Coronary artery (tissue), 2 donors: Measurements from ENCODE around the gene ALDH4A1.
A peak's percentile ranks its signal among the peaks of the same experiment; 100 is the strongest.

Source experiments
- DNase-seq: peaks from one replicate; pipeline ENCODE4 v3.0.0-alpha.2; 2017; ENCODE audit warnings: low spot score
- H3K27ac ChIP-seq, 2 donors: fragments of 200-600 bp; sonication (generic); one replicate each; pipeline ENCODE4 v1.5.1; 2016 to 2019
- H3K4me3 ChIP-seq: fragments of 200-600 bp; sonication (generic); 2 replicates; pipeline ENCODE4 v1.5.1; 2016; ENCODE audit warnings: mild to moderate bottlenecking, moderate library complexity
- CTCF ChIP-seq: fragments of 200-600 bp; sonication (generic); IDR thresholded peaks from one replicate; pipeline ENCODE4 v1.5.1; 2019; ENCODE audit warnings: antibody characterized with exemption

The ALDH4A1 gene

DNA sequence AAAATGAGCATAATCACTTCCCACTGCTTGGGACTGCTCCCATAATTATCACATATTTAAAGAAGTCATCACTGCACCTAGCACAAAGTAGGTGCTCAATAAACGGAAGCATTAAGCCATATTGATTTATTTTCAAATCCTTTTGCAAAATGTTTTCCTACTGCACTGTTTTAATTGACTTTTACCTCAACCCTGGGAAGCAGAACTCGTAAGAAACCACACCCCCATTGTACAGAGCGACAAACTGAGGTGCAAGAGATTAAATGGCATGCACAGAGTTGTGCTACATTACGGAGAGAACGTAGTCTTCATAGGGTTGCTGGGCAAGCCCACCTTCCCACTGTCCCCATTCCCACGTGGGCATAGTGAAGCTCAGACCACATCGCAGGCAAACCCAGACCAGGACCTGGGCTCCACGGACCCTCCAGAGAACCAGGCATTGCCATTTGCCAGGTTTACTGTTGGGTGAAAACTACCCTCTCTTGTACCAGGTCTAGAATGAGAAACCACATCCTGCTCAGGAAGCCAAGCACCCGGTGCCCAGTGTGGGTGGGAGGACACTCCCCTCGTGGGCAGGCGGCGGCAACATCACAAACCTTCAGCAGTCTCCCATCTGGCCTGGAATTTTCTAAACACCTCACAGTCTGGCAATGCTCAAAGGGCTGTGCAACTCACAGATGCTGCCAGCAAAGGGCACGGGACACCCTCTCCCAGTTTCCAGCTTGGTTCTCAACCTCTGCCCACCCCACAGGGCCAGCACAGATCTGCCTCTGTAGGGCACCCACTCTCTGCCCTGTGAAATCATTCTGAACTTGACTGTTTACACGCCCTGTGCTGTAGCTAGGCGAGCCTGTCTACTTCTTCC is 45.9 kb upstream of the ALDH4A1 start:
- no peak for DNase-seq
- H3K4me3 ChIP-seq, result peak overlapping the region; percentile 68
- TF ChIP-seq CTCF, result no peak
- peak overlapping the region; percentile 89 to 95 for H3K27ac ChIP-seq

DNA sequence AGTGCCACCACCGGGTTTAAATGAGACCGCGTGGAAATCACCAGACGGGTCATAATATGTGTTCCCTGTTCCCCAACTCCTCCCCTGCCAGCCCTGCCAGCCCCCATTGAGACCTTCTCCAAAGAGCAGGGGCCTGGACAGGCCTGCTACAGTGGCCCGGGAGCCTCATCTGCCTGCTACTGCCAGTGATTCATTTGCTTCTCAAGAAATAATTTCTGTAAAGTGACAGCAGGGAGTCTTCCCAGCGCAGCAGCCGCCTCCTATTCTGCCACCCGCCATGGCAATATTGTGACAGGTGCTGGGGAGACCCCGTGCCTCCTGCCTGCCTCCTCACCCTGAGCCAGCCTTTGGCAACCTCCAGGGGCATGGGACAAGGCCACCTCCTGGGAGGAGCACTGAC is 45.2 kb upstream of the ALDH4A1 start:
- H3K27ac ChIP-seq, result peak overlapping the region; percentile 89 to 95
- DNase-seq, result no peak
- TF ChIP-seq CTCF, result no peak
- no peak overlapping the region for H3K4me3 ChIP-seq

GRCh38 chr1:18946550-18947381 is 44.4 kb upstream of the ALDH4A1 start:
- Histone ChIP-seq H3K27ac (peak overlapping the region; percentile 89 to 95), H3K4me3 (no peak overlapping the region)
- TF ChIP-seq CTCF, result no peak
- no peak for DNase-seq

DNA sequence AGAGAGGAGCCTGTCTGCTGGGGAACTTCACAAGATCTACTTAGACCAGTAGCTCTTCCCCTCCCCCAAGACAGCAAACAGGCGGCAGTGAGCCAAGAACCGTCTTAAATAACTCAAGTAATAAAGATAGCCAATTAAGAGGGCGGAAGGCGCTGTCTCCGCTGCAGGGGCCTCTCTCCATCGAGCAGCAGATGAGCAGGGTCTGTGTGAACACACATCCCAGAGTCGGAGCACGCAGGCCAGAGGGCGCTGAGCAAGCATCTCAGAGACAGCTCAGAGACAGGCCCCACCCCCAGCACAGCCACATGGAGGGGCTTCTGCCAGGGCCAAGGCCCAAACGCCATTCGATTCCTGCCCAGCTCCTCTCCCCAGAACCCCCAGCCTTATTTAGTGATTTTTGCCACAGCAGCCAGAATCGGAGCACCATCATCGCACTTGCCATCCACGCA is 43.1 kb upstream of the ALDH4A1 start:
- no peak for TF ChIP-seq CTCF
- DNase-seq, result no peak
- peak overlapping the region; percentile 18 for H3K4me3 ChIP-seq
- peak overlapping the region; percentile 12 to 62 for H3K27ac ChIP-seq

DNA sequence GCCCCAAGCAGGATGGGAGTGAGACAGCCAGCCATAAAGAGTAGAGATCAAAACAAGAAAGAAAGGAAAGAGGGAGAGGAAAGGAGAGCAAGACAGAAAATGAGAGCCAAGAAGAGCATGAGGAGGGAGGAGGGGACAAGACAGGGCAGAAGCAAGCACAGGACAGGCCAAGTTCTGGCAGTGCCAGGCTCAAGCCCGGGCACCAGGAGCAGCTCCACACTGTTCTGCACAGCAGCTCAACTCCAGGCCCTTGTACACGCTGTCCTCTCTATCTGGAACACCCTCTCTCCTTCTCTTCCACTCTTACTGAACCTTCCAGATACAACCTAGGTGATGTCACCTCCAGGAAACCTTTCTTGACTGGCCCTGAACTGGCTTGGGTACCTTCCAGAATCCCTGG is 42.5 kb upstream of the ALDH4A1 start:
- DNase-seq, result no peak
- H3K27ac ChIP-seq, result peak overlapping the region; percentile 12 to 62
- TF ChIP-seq CTCF, result no peak
- H3K4me3 ChIP-seq, result peak overlapping the region; percentile 18

GRCh38 chr1:18943914-18944572 is 41.7 kb upstream of the ALDH4A1 start:
- H3K4me3 ChIP-seq, result no peak overlapping the region
- peak overlapping the region in 1 of 2 donors; percentile 50 for H3K27ac ChIP-seq
- TF ChIP-seq CTCF, result no peak
- no peak for DNase-seq
